GM18951 (cell line): ENCODE results near the gene C6orf15.

Experiments used
- POLR2A ChIP-seq: IDR thresholded peaks from 4 replicates; pipeline ENCODE4 v1.6.1; 2011; ENCODE audit warnings: mild to moderate bottlenecking; ENCODE audit not compliant: insufficient read length, insufficient read depth; ENCODE audit errors: extremely low read depth
- in situ Hi-C: fragments of 300-500 bp; cut with MboI; formaldehyde crosslinking; loops from one replicate; pipeline ENCODE4 v1.12.0; 2022; ENCODE audit warnings: low sequenced_read_pairs, mixed read lengths, inconsistent platforms; ENCODE audit not compliant: unreplicated experiment

C6orf15 gene

GRCh38 chr6:31113861-31114540 is 1.6 kb upstream of the C6orf15 start:
- in situ Hi-C loops = no loop called here
- TF ChIP-seq POLR2A = no peak

DNA sequence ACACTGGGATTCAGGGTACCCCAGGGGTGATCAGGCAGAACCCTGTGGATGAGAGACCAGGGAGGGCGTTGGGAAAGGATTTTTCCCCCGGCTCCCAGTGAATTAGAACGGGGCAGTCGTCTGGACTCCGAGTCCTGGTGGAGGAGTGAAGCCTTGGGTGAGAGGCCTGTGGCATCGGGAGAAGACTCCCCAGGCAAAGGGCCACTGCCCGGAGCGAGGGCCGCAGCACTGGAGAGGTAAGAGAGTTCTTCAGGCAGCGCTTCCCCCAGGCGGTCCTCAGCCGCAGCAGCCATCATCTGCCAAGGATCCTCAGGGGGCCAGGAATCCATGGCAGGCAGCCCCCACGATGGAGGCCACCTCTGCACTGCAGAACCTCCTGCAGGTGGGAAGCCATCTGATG is 663 bp downstream of the C6orf15 start:
- in situ Hi-C loops = no loop called here
- no peak for TF ChIP-seq POLR2A

- TF ChIP-seq POLR2A = no peak
- in situ Hi-C loops = no loop called here
Observed at GRCh38 chr6:31110825-31111582, 1.4 kb downstream of the C6orf15 start.

- in situ Hi-C loops = no loop called here
- TF ChIP-seq POLR2A = no peak
Observed at GRCh38 chr6:31107052-31107451, 5.3 kb downstream of the C6orf15 start.

- no peak for TF ChIP-seq POLR2A
- in situ Hi-C loops = no loop called here
Observed at GRCh38 chr6:31103136-31103535, 9.2 kb downstream of the C6orf15 start.

GRCh38 chr6:31098449-31098938 is 13.9 kb downstream of the C6orf15 start:
- in situ Hi-C loops = loop anchor here (25.0 kb wide), 1 partner anchor 636 kb away; no protein-coding TSS in a partner anchor
- TF ChIP-seq POLR2A = no peak

DNA sequence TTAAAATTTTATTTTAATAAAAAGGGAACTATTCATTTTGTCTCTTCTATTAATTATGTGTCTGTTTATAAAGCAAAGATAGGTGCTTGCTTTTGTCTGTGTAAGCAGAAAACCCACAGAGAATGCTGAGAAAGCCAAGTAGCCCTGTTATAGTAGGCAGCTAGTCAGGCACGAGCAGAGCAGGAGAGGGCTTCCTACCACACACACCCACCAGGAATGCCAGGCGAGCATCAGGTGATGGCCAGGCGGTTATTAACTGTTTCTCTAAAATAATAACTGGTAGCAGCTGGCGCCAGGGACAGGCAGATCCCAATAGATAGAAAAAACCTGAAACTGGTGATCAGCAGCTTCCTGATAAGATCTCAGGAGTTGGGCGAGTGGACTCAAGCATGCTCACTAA is 15.7 kb downstream of the C6orf15 start:
- in situ Hi-C loops = loop anchor here (25.0 kb wide), 1 partner anchor 634 kb away; no protein-coding TSS in a partner anchor
- no peak for TF ChIP-seq POLR2A

DNA sequence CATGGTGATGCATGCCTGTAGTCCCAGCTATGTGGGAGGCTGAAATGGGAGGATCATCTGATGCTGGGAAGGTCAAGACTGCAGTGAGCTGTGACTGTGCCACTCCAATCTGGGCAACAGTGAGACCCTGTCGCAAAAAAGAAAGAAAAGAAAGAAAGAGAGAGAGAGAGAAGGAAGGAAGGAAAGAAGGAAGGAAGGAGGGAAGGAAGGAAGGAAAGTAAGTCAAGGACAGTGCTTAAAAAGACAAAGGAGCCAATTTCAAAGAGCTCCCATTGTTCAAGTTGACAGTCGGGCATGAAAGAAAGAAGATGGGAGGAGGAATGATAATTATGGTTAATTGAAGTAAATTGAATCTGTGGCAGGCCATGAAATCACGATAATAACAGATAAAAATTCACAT is 16.2 kb downstream of the C6orf15 start:
- TF ChIP-seq POLR2A = no peak
- in situ Hi-C loops = loop anchor here (25.0 kb wide), 1 partner anchor 634 kb away; no protein-coding TSS in a partner anchor

DNA sequence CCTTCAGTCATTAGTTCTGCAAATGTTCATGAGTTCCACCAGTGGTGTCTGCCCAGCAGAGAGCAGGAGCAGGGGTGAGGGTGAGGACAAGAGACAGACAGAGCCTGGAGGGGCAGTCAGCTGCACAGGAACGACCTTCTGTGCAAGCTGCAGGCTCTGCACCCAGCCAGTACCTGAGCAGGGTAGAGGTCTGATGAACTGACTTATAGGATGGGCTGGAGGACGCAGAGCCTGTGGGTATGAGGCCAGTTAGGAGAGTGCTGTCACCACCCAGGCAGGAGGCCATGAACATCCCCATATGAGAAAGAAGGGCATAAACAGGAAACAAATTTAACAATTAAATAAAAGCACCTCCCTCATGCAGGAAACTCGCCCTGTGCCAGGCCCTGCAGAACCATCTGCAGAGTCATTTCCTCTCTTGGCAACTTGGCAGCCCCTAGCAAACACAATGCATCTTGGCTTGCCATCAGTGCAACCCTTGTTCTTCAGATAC is 17.9 kb downstream of the C6orf15 start:
- TF ChIP-seq POLR2A = no peak
- in situ Hi-C loops = loop anchor here (25.0 kb wide), 1 partner anchor 632 kb away; no protein-coding TSS in a partner anchor

DNA sequence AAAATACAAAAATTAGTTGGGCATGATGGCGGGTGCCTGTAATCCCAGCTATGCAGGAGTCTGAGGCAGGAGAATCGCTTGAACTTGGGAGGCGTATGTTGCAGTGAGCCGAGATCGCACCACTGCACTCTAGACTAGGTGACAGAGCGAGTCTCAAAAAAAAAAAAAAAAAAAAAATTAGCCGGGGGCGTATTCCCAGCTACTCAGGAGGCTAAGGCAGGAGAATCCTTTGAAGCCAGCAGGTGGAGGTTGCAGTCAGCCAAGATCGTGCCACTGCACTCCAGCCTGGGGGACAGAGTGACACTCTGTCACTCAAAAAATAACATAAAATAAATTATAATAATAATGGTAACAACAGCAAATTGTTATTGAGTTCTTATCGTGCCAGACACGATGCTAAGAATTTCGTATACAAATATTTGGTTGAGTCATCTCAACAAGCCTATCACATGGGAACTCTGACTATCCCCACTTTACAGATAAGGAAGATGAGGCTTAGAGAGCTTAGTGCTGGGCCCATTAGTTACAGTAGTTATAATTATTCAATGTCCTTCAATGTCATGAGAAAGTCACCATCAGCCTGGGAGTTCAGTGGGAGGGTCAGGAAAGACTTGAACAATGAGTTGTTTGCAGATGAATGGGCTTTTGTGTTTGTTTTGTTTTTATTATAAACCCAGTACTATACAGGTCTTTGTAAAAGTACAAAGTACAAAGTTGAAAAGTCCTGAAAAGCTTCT is 19.4 kb downstream of the C6orf15 start:
- no peak for TF ChIP-seq POLR2A
- in situ Hi-C loops = loop anchor here (25.0 kb wide), 1 partner anchor 631 kb away; no protein-coding TSS in a partner anchor

- in situ Hi-C loops = loop anchor here (25.0 kb wide), 1 partner anchor 630 kb away; no protein-coding TSS in a partner anchor
- no peak for TF ChIP-seq POLR2A
Observed at GRCh38 chr6:31092238-31092637, 20.1 kb downstream of the C6orf15 start.

GRCh38 chr6:31091680-31092079 is 20.7 kb downstream of the C6orf15 start:
- TF ChIP-seq POLR2A = no peak
- in situ Hi-C loops = loop anchor here (25.0 kb wide), 1 partner anchor 629 kb away; no protein-coding TSS in a partner anchor

DNA sequence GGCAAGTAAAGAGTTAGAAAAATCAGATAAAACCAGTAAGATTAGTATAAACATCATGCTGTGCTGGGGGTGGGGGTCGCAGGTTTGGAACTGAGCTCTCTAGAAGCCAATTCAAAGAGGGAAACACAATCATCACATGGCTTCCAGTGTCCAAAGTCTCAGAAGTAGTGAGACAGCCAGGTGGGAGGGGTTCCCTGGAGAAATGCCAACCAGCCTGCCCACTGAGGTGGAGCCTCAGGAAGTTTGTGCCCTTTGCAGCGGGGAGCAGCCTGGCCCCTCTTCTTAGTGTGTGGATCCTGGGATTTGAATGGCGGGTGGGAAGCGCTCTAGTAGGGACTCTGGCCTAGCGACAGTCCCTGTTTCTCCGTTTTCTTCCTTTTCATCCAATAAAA is 21.4 kb downstream of the C6orf15 start:
- TF ChIP-seq POLR2A = no peak
- in situ Hi-C loops = loop anchor here (25.0 kb wide), 1 partner anchor 629 kb away; no protein-coding TSS in a partner anchor
